Body of pancreas (tissue), 4 donors: ENCODE measurements around the gene COL5A1. TPM values are rescaled to one million over a fixed set of nuclear protein-coding genes. Genes with fewer than 3 reads are reported as not detected.

Experiments
- ATAC-seq: fragments of 150-250 bp; one replicate; pipeline ENCODE4 v1.9.1; 2016
- DNase-seq, 4 donors: peaks; one replicate each; pipeline ENCODE4 v3.0.0-alpha.2; 2019
- H3K27ac ChIP-seq, 4 donors: fragments of 200-600 bp; sonication (generic); 1 replicate in 3 of 4; 2 replicates in 1 of 4; pipeline versions ENCODE4 v1.5.1 to v1.6.1; 2016 to 2019; ENCODE audit warnings: mild to moderate bottlenecking in 1 of 4, mixed read lengths in 1 of 4, moderate library complexity in 1 of 4
- H3K27me3 ChIP-seq, 2 donors: fragments of 200-600 bp; sonication (generic); one replicate each; pipeline ENCODE4 v1.6.0; 2016; ENCODE audit warnings: mild to moderate bottlenecking in 1 of 2
- H3K36me3 ChIP-seq, 2 donors: fragments of 200-600 bp; sonication (generic); replicated peaks in 1 of 2; 2 replicates each; pipeline ENCODE4 v1.5.1; 2016; ENCODE audit warnings: low read depth in 2 of 2; ENCODE audit not compliant: insufficient read depth in 1 of 2
- H3K4me1 ChIP-seq: fragments of 200-600 bp; sonication (generic); one replicate; pipeline ENCODE4 v1.6.0; 2016
- H3K4me3 ChIP-seq, 2 donors: fragments of 200-600 bp; sonication (generic); 1 replicate in 1 of 2; 2 replicates in 1 of 2; pipeline ENCODE4 v1.5.1; 2016 to 2019
- H3K9me3 ChIP-seq, 3 donors: fragments of 200-600 bp; sonication (generic); 1 replicate in 2 of 3; 2 replicates in 1 of 3; pipeline ENCODE4 v1.5.1; 2016
- CTCF ChIP-seq, 7 experiments: fragments of 450-650 bp in 4 of 7; fragments of 200-600 bp in 3 of 7; sonication (generic) in 3 of 7; IDR thresholded peaks; one replicate each; pipeline ENCODE4 v1.5.1; 2016 to 2019; ENCODE audit warnings: antibody characterized with exemption in 7 of 7
- POLR2A ChIP-seq, 3 donors: fragments of 450-650 bp; IDR thresholded peaks; one replicate each; pipeline ENCODE4 v1.6.1; 2016; ENCODE audit warnings: antibody characterized with exemption in 3 of 3, mild to moderate bottlenecking in 2 of 3
- WGBS, 2 donors: methylation state at CpG; one replicate each; pipeline ENCODE4 v1.1.5; 2017; 5-methylcytosine and 5-hydroxymethylcytosine counted together
- intact Hi-C: fragments of 100-400 bp; cut with DNase I; formaldehyde crosslinking; loops from one replicate; pipeline ENCODE4 v1.15.1; 2023
- total RNA-seq, 2 donors: library from RNA; depleted of rRNA; stranded (reverse); fragments of >200 nt; gene quantifications; one replicate each; pipeline ENCODE4 v1.1.0, GENCODE V29; 2016

COL5A1 gene
- total RNA-seq, 2 donors from 2014 or later, result 7.0 to 14.5 TPM

- Histone ChIP-seq H3K4me3 (no peak overlapping the region), H3K36me3 (no peaks in the 10 kb centered on the region), H3K9me3 (no peaks in the 10 kb centered on the region), H3K27ac (no peak overlapping the region), H3K4me1 (no peaks in the 10 kb centered on the region), H3K27me3 (no peaks in the 10 kb centered on the region)
- 48% methylated on average over 6 to 10 of the region's 10 CpGs for WGBS, 2 donors
- DNase-seq, result no peak
- no peak for ATAC-seq
- intact Hi-C loops, result no loop called here
- TF ChIP-seq CTCF (IDR thresholded peaks at IDR 0.05), result no peak
- no peak for TF ChIP-seq POLR2A (IDR thresholded peaks at IDR 0.05)
These were observed 183.4 kb downstream of the COL5A1 start for GRCh38 chr9:134825025-134825424.

- DNase-seq, result no peak
- ATAC-seq, result no peak
- TF ChIP-seq CTCF (IDR thresholded peaks at IDR 0.05), result no peak
- no peak for TF ChIP-seq POLR2A (IDR thresholded peaks at IDR 0.05)
- no peak overlapping the region for H3K4me3 ChIP-seq
- no peaks in the 10 kb centered on the region for H3K9me3 ChIP-seq
- no peaks in the 10 kb centered on the region for H3K27me3 ChIP-seq
- no peaks in the 10 kb centered on the region for H3K4me1 ChIP-seq
- 73 to 80% methylated on average over 11 to 21 of the region's 21 CpGs for WGBS, 2 donors
- no peak overlapping the region for H3K27ac ChIP-seq
- intact Hi-C loops, result no loop called here
- no peaks in the 10 kb centered on the region for H3K36me3 ChIP-seq
These were observed 185.0 kb downstream of the COL5A1 start for GRCh38 chr9:134826336-134827285.

- DNase-seq (no peak), ATAC-seq (no peak)
- H3K27ac ChIP-seq, result no peak overlapping the region
- intact Hi-C loops, result no loop called here
- WGBS, 2 donors, result 70 to 80% methylated on average over 2 to 19 of the region's 19 CpGs
- no peaks in the 10 kb centered on the region for H3K36me3 ChIP-seq
- H3K4me1 ChIP-seq, result no peaks in the 10 kb centered on the region
- H3K9me3 ChIP-seq, result no peaks in the 10 kb centered on the region
- no peak overlapping the region for H3K4me3 ChIP-seq
- no peak for TF ChIP-seq POLR2A (IDR thresholded peaks at IDR 0.05)
- no peak for TF ChIP-seq CTCF (IDR thresholded peaks at IDR 0.05)
- H3K27me3 ChIP-seq, result no peaks in the 10 kb centered on the region
These were observed 186.0 kb downstream of the COL5A1 start for GRCh38 chr9:134827559-134827958.

GRCh38 chr9:134827993-134828392 is 186.4 kb downstream of the COL5A1 start:
- intact Hi-C loops, result no loop called here
- no peaks in the 10 kb centered on the region for H3K36me3 ChIP-seq
- 83 to 85% methylated on average over 1 to 12 of the region's 12 CpGs for WGBS, 2 donors
- no peak overlapping the region for H3K27ac ChIP-seq
- H3K4me3 ChIP-seq, result no peak overlapping the region
- TF ChIP-seq POLR2A (IDR thresholded peaks at IDR 0.05) (no peak), CTCF (IDR thresholded peaks at IDR 0.05) (no peak)
- H3K4me1 ChIP-seq, result no peaks in the 10 kb centered on the region
- no peaks in the 10 kb centered on the region for H3K9me3 ChIP-seq
- ATAC-seq, result no peak
- no peak for DNase-seq
- no peaks in the 10 kb centered on the region for H3K27me3 ChIP-seq

- Histone ChIP-seq H3K9me3 (no peaks in the 10 kb centered on the region), H3K4me3 (no peak overlapping the region), H3K36me3 (no peaks in the 10 kb centered on the region), H3K27me3 (no peaks in the 10 kb centered on the region), H3K27ac (no peak overlapping the region), H3K4me1 (no peaks in the 10 kb centered on the region)
- ATAC-seq (no peak), DNase-seq (no peak)
- no peak for TF ChIP-seq POLR2A (IDR thresholded peaks at IDR 0.05)
- intact Hi-C loops, result no loop called here
- 77 to 84% methylated on average over 11 of the region's 11 CpGs for WGBS, 2 donors
These were observed 187.3 kb downstream of the COL5A1 start for GRCh38 chr9:134828892-134829291.
